M059J (cell line): ENCODE measurements around the gene ANGEL1. TPM values are rescaled to one million over a fixed set of nuclear protein-coding genes. Genes with fewer than 3 reads are reported as not detected.
A peak's percentile ranks its signal among the peaks of the same experiment; 100 is the strongest.

Experiments
- DNase-seq: peaks from one replicate; pipeline ENCODE4 v3.0.0-alpha.2; 2012; ENCODE audit warnings: low read depth
- total RNA-seq: library from RNA; depleted of rRNA; stranded (reverse); fragments of >200 nt; shearing (Covaris generic); gene quantifications from 2 replicates; pipeline ENCODE4 v1.2.3, GENCODE V29; 2014

Gene ANGEL1
- total RNA-seq, 1 experiment from 2014 or later = 6.6 TPM

DNA sequence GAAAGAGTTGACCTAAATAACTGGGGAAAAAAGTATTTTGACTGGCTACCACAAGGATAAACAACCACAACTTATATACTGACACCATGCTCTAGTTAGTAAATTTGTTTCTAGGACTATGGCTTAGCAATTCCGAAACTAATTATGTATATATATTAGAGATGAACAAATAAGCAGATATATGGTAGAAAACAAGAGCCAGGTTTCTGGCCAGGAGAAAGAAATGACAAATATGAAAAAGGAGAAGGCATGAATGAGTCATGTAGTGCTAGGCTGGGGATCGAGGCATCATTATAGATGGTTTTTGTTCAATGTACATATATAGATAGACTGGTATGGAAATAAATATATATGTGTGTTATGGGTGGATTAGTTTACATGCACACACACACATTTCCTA lies 8.0 kb upstream of the ANGEL1 start:
- no peak for DNase-seq

GRCh38 chr14:76814726-76815645 lies 2.3 kb upstream of the ANGEL1 start:
- no peak for DNase-seq

DNA sequence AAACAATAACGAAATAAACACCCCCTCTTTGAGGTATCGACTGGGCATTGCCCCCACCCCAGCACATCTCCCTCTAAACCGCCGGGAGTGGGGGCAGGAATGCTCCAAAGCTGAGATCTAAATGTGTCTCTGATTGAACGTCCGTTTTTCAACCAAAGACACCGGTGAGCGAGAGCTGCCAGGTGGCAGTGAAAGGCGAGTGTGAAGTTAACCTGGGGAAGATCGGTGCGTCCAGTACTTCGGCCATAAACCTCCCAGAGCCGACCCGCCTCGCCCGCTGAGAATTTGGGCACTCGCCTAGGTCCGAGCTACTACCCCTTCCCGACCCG lies 625 bp downstream of the ANGEL1 start:
- peak; percentile 18 for DNase-seq

- DNase-seq = no peak
Measured at GRCh38 chr14:76811561-76811960, 1.1 kb downstream of the ANGEL1 start.

DNA sequence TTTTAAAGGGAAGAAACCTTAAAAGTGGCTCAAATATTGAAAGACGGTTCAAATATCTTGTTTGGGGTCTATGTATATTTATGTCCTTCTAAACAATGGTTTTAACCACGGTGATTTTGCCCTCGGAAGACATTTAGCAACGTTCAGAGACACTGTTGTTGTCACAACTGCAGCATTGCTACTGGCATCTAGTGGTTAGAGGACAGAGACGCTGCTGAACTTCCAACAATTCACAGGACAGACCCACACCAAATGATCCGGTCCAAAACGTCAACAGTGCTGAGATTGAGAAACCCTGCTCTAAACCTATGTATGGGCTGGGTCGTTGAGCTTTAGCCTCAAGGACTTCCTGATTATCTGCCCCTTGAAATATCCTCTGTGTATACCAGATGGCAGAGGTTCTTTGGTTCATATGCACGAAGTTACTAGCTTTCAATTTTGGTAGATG lies 1.7 kb downstream of the ANGEL1 start:
- DNase-seq = peak; percentile 44

DNA sequence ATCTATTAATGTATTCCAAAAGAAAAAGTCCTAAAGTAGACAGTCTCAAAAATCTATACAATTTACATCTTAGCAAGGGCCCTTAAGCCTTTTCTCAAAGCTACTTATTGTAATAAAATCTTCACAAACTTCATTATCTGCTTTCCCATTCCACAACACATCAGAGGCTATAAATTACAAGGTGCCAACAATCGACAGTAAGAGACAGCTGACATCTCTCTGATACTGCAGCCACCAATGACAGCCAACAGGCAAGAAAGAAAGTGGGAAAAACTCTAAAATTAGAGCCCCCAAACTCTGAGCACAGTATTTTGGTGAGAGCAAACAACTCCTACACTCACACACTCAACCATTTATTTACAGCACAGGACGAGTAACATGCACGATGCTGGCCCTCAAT lies 2.2 kb downstream of the ANGEL1 start:
- DNase-seq = no peak

- DNase-seq = no peak
Measured at GRCh38 chr14:76808990-76809389, 3.7 kb downstream of the ANGEL1 start.

- DNase-seq = no peak
Measured at GRCh38 chr14:76808011-76808410, 4.7 kb downstream of the ANGEL1 start.

- DNase-seq = no peak
Measured at GRCh38 chr14:76806446-76806845, 6.2 kb downstream of the ANGEL1 start.

DNA sequence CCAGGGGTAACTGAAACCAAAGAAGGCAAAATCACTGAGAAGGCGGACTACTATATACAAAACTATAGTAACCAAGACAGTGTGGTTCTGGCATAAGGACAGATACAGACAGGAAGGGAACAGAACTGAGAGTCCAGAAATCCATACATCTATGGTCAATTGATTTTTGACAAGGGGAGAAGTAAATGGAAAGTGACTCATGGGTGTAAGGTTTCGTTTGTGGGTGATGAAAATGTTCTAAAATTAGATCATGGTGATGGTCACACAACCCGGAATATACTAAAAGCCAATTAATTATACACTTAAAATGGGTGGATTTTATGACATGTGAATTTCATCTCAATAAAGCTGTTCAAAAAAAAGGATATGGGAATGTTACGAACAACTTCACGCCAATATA lies 18.7 kb downstream of the ANGEL1 start:
- no peak for DNase-seq

DNA sequence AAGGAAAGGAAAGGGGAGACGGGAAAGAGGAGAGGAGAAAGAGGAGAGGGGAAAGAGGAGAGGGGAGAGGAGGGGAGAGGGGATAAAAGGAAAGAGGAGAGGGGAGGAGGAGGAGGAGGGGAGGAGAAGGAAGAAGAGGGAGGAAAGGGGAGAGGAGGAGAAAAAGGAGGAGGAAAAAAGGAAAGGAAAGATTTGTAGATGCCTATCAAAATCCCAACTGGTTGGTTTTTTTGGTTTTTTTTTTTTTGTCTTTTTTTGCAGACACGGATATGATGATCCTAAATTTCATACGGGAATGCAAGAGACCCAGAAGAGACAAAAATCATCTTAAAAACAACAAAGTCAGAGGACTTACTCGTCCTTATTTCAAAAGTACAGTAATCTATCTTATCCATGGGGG lies 19.4 kb downstream of the ANGEL1 start:
- DNase-seq = no peak

DNA sequence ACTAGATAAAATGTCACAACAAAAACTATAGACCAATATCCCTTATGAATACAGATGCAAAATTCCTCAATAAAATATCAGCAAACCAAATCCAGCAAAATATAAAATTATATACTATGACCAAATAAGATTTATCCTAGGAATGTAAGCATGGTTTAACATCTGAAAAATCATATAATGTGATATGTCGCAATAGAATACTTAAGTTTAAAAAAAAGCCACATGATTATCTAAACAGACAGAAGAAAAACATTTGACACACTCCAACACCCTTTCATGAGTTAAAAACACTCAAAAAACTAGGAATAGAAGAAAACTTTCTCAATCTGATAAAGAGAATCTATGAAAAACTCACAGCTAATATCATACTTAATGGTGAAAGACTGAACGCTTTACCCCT lies 20.3 kb downstream of the ANGEL1 start:
- no peak for DNase-seq

DNA sequence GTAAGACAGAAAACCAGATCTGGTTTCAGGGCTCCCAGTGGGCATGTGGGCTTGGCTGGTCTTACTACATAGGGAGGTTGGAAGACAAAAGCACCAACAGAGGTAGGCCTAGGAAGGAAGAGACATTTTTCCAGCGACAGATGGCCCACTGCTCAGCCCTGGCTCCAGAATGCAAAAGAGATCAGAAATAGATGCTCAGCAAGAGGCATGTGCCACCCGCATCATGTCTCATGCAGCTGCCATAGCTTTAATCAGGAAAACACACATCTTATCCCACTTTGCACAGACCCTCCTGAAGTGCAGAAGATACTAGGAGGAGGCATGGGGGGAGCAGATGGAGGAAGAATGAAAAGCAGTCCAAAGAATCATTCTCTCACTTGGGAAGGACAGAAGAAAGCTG lies 26.1 kb downstream of the ANGEL1 start:
- no peak for DNase-seq

GRCh38 chr14:76784881-76785280 lies 27.8 kb downstream of the ANGEL1 start:
- DNase-seq = peak; percentile 65

DNA sequence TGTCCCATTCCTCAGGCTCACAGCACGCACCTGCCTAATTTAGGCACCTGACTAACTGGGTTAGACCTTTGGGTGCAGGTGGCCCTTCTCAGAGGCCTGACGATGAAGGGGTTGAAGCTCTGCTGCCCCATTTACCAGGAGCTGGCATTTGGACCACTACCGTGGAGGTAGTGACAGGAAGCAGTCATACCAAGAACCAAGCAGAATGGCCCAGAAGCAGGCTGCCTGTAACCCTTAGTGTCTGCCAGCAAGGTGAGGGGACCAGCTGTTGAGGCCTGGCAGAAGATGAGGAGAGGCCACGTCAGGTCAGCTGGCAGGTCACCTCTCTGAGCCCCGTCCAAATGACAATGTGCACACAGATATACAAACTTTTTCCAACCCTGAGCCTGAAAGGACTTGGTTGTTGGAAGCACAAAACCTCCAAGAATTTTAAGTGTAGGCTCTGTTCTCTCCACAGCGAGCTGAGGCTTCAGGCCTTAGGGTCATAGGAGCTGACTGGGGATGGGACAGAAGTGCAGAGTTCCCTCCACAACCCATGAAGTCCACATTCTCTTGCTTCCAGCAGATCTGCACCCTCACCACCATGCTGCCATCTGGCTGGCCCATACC lies 28.3 kb downstream of the ANGEL1 start:
- no peak for DNase-seq

DNA sequence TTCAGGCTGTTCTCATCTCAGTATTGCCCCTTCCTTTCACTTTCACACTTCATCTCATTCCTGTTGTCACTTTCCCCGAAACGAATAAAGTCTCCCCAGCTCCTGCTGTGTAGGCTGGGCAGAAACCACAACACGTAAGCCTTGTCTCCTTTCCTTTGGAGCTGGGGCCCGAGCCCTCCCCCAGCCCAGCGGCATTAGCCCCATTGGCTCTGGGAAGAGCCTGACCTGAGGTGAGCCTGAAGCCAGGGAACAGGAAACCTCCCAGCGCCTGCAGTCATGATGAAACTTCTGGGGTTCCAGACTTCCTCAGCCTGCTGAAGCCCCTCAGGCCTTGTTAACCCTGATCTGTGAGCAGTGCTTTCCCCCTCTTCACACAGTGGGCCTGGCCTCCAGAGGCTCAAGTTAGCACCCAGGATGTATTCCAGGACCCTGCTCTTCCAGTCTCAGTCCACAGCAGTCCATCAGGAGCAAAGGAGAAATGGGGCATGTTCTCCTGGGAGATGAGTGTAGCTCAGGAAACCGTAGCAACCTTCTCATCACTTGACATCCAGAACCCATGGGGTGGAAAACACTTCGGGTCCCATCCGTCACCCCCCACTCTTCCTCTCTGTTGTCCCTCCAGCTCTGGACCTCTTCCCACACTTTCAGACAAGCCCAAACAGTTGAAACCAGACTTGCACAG lies 29.7 kb downstream of the ANGEL1 start:
- DNase-seq = no peak

GRCh38 chr14:76782115-76782884 lies 30.4 kb downstream of the ANGEL1 start:
- DNase-seq = no peak

- DNase-seq = peak; percentile 30
Measured at GRCh38 chr14:76781648-76782051, 31.0 kb downstream of the ANGEL1 start.

DNA sequence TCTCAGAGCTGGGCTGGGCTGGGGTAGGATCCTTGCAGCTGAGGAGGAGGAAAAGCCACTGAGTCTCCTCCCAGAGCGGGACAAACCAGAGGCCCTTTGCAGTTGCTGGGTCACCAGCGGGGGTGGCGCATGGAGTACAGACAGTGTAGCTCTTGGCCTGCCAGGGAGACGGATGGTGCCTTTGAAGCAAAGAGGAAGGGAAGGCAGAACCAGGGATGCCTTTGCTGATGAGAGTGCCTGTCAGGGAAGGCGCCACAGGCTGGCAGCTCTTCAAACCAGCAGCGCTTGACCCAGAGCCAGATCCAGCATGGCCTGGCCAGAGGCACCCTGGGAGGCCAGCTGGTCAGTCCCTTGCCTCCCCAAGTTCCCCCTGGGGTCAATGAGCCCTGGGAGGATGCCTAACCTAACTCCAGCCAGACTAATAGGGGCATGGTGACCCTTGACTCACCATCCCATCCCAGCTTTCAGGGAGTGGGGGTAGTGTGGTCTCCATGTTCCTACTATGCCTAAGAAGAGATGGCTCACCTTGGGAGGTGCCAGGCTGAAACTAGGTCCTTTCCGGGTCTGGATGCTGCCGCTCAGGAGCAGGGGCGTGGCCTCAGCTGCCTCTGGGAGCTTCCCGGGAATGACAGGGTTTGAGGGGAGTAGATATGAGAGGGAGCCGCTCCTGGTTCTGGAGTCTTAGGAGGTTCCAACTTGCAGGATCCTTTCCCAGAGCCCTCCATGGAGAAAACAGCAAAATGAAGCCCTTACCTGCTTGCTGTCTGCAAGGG lies 31.6 kb downstream of the ANGEL1 start:
- peak; percentile 51 for DNase-seq

GRCh38 chr14:76780360-76780759 lies 32.3 kb downstream of the ANGEL1 start:
- no peak for DNase-seq

- DNase-seq = no peak
Measured at GRCh38 chr14:76780058-76780345, 32.7 kb downstream of the ANGEL1 start.
